GM18508 (cell line): ENCODE measurements around the gene FOXS1.

ENCODE experiments used
- ATAC-seq: cut with Tn5 transposase; IDR thresholded peaks from one replicate; pipeline ENCODE4 v1.9.1; 2021; ENCODE audit warnings: moderate number of reproducible peaks; ENCODE audit not compliant: insufficient read depth, unreplicated experiment

The FOXS1 gene

GRCh38 chr20:31803552-31804291 lies 41.7 kb downstream of the FOXS1 start:
- no peak for ATAC-seq

GRCh38 chr20:31801508-31801907 lies 43.9 kb downstream of the FOXS1 start:
- no peak for ATAC-seq

GRCh38 chr20:31797364-31797763 lies 48.0 kb downstream of the FOXS1 start:
- ATAC-seq, result no peak
